GM10248 (cell line): ENCODE data around the gene SCN8A.
"Not testable (repeated sequence)": the region's sequence is repeated elsewhere in the genome, so short reads cannot be mapped to it uniquely, and the experiment has no call there.

Experiments used
- CTCF ChIA-PET: fragments of 300-600 bp; sonication (Branson Sonifier 250); formaldehyde crosslinking; extraction: SDS; loops from one replicate; lab custom pipeline; 2021; ENCODE audit warnings: antibody characterized with exemption; lab: Yijun Ruan, JAX
- POLR2A ChIA-PET: fragments of 350-650 bp; sonication (Branson Sonifier 250); formaldehyde crosslinking; extraction: SDS; loops from one replicate; lab custom pipeline; 2020; ENCODE audit warnings: antibody characterized with exemption; lab: Yijun Ruan, JAX
- DNase-seq: peaks from one replicate; pipeline ENCODE4 v3.0.0; 2012; ENCODE audit errors: extremely low spot score
- TF ChIP-seq, protein P1 (sequence below): IDR thresholded peaks from 2 replicates; pipeline ENCODE4 v1.5.1; 2012; ENCODE audit warnings: mild to moderate bottlenecking, low read depth; ENCODE audit errors: extremely low read depth, missing control alignments, control extremely low read depth

The SCN8A gene

DNA sequence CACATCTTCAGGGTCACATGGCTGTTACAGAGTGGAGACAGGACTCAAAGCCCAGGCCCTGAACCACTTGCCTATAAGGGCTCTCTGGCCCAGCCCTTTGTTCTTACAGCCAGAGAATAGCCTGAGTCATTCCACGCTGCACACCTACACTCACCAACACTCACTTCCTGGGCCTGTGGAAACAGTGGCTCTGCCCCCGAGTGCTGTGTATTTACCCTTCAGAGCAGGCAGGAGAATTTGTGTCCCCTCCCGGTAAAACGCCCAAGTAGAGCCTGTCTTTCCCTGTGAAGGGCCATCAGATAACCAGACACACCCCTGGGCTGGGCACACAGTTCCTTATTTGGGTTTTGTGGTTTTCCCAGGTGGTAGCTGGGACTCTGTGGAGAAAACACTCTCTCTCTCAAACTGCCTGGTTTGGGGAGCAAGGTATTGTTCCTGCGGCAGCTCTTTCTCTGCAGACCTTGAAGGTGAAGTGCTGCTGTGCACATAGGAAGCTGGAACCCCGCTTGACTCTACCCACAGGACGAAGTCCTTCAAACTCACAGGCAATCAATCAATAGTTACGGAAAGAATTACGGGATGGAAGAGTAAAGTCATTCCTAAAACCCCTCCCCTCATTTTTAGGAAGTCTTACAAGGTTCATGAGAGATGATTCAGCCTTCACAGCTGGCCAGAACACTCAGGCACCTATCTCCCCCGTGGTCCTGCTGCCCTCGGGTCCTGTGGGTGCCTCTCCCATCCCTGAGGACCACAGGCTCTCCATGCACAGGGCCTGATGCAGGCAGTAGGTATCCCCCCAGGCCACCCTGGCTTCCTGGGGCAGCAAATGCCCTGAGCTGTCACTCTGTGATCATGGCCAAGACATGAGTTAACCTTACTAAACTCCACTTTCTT lies 237.1 kb downstream of the SCN8A start:
- no peak for DNase-seq
- POLR2A ChIA-PET: no interaction called here
- TF ChIP-seq, protein P1, sequence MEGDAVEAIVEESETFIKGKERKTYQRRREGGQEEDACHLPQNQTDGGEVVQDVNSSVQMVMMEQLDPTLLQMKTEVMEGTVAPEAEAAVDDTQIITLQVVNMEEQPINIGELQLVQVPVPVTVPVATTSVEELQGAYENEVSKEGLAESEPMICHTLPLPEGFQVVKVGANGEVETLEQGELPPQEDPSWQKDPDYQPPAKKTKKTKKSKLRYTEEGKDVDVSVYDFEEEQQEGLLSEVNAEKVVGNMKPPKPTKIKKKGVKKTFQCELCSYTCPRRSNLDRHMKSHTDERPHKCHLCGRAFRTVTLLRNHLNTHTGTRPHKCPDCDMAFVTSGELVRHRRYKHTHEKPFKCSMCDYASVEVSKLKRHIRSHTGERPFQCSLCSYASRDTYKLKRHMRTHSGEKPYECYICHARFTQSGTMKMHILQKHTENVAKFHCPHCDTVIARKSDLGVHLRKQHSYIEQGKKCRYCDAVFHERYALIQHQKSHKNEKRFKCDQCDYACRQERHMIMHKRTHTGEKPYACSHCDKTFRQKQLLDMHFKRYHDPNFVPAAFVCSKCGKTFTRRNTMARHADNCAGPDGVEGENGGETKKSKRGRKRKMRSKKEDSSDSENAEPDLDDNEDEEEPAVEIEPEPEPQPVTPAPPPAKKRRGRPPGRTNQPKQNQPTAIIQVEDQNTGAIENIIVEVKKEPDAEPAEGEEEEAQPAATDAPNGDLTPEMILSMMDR: no peak
- CTCF ChIA-PET: no interaction called here

DNA sequence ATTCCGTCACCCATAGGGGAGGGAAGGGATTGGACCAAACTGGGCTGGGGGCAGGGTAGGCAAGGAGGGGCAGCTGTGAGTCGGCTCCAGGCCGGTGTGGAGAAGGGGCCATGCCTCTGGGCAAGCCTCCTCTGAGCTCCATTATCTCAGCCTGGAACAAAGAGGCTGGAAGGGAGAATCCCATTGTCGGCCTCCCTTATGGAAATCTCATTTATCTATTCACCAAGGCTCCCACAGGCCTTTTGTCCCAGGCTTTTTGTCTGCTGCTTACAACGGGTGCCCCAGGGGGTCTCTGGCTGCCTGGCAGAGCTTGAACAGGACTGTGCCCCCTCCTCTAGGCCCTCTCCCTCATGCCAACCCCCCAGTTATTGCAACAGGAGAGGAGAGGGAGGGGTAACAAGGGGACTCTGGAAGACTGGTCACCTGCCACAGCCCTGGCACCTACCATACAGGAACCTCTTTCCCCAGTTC lies 238.0 kb downstream of the SCN8A start:
- TF ChIP-seq, protein P1: no peak

DNA sequence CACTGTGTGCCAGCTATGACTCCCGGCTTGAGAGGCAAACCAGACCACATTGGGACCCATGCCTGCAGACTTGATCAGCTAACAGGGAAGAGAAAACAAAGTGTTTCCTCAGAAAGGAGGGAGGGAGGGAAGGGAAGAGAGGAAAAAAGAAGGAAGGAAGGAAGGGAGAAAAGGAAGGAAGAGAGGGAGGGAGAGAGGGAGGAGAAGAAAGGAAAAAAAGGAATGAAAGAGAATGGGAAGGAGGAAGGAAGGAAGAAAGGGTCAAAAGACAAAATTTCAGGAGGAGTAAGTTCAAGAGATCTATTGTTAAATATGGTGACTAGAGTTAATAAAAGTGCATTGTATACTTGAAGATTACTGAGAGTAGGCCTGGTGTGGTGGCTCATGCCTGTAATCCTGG lies 238.6 kb downstream of the SCN8A start:
- ChIA-PET POLR2A (no interaction called here), CTCF (no interaction called here)
- TF ChIP-seq, protein P1: no peak
- no peak for DNase-seq

More for the DNA sequence above, 238.0 kb downstream of the SCN8A start:
- ChIA-PET POLR2A (no interaction called here), CTCF (no interaction called here)
- DNase-seq: no peak

DNA sequence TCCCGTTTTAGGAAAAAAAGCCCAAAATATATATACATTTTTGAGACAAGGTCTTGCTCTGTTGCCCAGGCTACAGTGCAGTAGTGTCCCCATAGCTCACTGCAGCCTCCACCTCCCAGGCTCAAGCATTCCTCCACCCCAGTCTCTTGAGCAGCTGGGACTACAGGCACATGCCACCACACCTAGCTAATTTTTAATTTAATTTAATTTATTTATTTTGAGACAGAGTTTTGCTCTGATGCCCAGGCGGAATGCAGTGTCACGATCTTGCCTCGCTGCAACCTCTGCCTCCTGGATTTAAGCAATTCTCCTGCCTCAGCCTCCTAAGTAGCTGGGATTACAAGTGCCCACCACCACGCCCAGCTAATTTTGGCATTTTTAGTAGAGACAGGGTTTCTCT lies 240.8 kb downstream of the SCN8A start:
- POLR2A ChIA-PET, DNase-seq, CTCF ChIA-PET: not testable (repeated sequence)

DNA sequence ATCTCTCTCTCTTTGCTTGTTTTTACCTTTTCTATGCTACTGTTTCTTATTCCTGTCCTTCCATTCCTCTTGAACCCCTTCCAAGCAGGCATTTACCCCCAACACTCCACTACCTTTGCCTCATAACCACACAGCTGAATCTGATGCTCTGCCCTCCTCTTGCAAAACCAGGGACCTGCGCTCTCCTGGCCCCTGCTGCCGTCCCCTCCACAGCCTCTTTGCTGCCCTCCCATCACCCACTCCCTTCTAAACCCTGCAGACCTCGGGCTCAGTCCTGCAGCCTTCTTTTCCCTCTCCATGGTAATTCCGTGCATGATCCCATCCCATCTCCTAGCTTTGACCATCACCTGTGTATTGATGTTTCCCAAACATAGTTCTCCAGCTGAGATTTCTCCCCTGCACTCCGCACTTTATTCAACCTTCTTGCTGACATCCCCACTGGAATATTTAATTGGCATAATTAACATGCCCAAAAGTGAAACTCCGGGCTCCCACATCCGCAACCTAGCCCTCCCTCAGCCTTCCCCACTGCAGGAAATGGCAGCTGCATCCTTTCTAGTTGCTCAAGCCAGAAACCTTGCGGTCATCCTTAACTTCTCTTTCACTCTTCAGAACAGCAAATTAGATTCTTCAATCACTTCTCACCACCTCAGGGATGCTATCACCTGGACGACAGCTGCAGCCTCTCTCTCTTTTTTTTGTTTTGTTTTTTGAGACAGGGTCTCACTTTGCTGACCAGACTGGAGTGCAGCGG lies 241.5 kb downstream of the SCN8A start:
- ChIA-PET POLR2A (no interaction called here), CTCF (no interaction called here)
- DNase-seq: no peak
- TF ChIP-seq, protein P1: no peak

DNA sequence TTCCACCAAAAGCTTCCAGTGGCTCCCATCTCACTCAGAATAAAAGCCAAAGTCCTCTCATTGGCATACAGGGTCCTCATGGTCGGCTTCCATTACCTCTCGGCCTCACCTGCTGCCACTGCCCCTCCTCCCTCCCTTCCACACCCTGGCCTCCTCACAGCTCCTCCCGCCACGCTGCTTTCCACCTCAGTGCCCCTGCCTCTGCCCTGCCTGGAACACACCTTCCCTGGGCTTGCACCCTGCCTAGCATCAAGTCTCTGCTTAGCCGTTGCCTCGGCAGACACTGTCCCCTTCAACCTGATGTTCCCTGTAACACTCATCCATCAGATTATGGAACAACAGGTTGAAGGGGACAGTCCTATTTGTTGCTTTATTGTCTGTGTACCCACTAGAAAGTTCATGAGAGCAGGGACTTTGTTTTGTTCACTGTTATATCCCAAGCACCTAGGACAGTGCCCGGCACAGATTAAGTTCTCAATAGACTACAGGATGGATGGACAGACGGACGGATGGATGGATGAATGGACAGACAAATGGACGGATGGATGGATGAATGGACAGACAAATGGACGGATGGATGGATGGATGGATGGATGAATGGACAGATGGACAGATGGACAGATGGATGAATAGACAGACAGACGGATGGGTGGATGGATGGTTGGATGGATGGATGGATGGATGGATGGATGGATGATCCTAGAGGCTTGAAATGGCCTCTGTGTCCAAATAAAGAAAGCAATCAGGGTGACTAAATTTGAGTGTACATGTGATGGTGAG lies 242.6 kb downstream of the SCN8A start:
- DNase-seq: no peak
- CTCF ChIA-PET: no interaction called here
- POLR2A ChIA-PET: no interaction called here
- TF ChIP-seq, protein P1: no peak
